WTC11 (cell line): ENCODE data around the gene WIZ. TPM values are rescaled to one million over a fixed set of nuclear protein-coding genes. Genes with fewer than 3 reads are reported as not detected.

Experiments used
- ATAC-seq: fragments of 200-7000 bp; cut with Tn5 transposase; 2 replicates; pipeline ENCODE4 v1.10.0; 2021; ENCODE audit warnings: mild to moderate bottlenecking, moderate library complexity
- CTCF ChIA-PET: fragments of 300-600 bp; sonication (Branson Sonifier 250); formaldehyde crosslinking; loops from one replicate; lab custom pipeline; 2021; ENCODE audit warnings: antibody characterized with exemption; lab: Charles Lee
- POLR2A ChIA-PET: fragments of 350-600 bp; sonication (Branson Sonifier 250); formaldehyde crosslinking; loops from one replicate; lab custom pipeline; 2021; ENCODE audit warnings: antibody characterized with exemption; lab: Charles Lee
- DNase-seq: peaks from one replicate; pipeline ENCODE4 v3.0.0; 2021; ENCODE audit warnings: low spot score
- H3K27ac Mint-ChIP-seq: 2 replicates; pipeline ENCODE4 v1.8.0; 2021; ENCODE audit warnings: mixed read lengths
- H3K27me3 Mint-ChIP-seq: 2 replicates; pipeline ENCODE4 v1.8.0; 2021; ENCODE audit warnings: low read depth, mild to moderate bottlenecking, moderate library complexity, mixed read lengths
- H3K36me3 Mint-ChIP-seq: 2 replicates; pipeline ENCODE4 v1.8.0; 2021; ENCODE audit warnings: mixed read lengths
- H3K4me1 Mint-ChIP-seq: 2 replicates; pipeline ENCODE4 v1.8.0; 2022; ENCODE audit warnings: mixed read lengths
- H3K4me3 Mint-ChIP-seq: 2 replicates; pipeline ENCODE4 v1.8.0; 2021; ENCODE audit warnings: mild to moderate bottlenecking, moderate library complexity, mixed read lengths
- H3K9me3 Mint-ChIP-seq: 2 replicates; pipeline ENCODE4 v1.8.0; 2021; ENCODE audit warnings: mixed read lengths
- CTCF ChIP-seq: fragments of 200-600 bp; IDR thresholded peaks from 2 replicates; pipeline ENCODE4 v1.8.0; 2022; ENCODE audit warnings: antibody characterized with exemption
- E2F1 ChIP-seq: sonication (generic); formaldehyde crosslinking; IDR thresholded peaks from 2 replicates; pipeline ENCODE4 v1.8.0; 2022; ENCODE audit warnings: mild to moderate bottlenecking, missing genetic modification reagents
- ELF4 ChIP-seq: sonication (generic); formaldehyde crosslinking; IDR thresholded peaks from 2 replicates; pipeline ENCODE4 v1.8.1; 2022; ENCODE audit warnings: low read depth, mild to moderate bottlenecking, moderate library complexity, missing genetic modification reagents
- ERG ChIP-seq: fragments of 250-450 bp; sonication (Bioruptor Pico); IDR thresholded peaks from 2 replicates; pipeline ENCODE4 v1.8.0; 2021; ENCODE audit warnings: mild to moderate bottlenecking
- ESRRA ChIP-seq: sonication (generic); formaldehyde crosslinking; IDR thresholded peaks from 2 replicates; pipeline ENCODE4 v1.8.1; 2022; ENCODE audit warnings: mild to moderate bottlenecking, missing genetic modification reagents, borderline replicate concordance
- ETV6 ChIP-seq: sonication (generic); formaldehyde crosslinking; IDR thresholded peaks from 2 replicates; pipeline ENCODE4 v1.8.1; 2022; ENCODE audit warnings: mild to moderate bottlenecking, missing genetic modification reagents
- FOXK1 ChIP-seq: sonication (generic); formaldehyde crosslinking; IDR thresholded peaks from 2 replicates; pipeline ENCODE4 v1.8.0; 2022; ENCODE audit warnings: mild to moderate bottlenecking, moderate library complexity, missing genetic modification reagents
- NR1H2 ChIP-seq: sonication (generic); formaldehyde crosslinking; IDR thresholded peaks from 2 replicates; pipeline ENCODE4 v1.9.0; 2021; ENCODE audit warnings: mild to moderate bottlenecking, moderate library complexity, missing genetic modification reagents
- RORB ChIP-seq: fragments of 250-450 bp; sonication (Bioruptor Pico); IDR thresholded peaks from 2 replicates; pipeline ENCODE4 v1.9.0; 2021; ENCODE audit warnings: mild to moderate bottlenecking
- SP1 ChIP-seq: sonication (generic); formaldehyde crosslinking; conservative IDR thresholded peaks from 2 replicates; pipeline ENCODE4 v1.8.1; 2022; ENCODE audit warnings: missing genetic modification reagents
- TEAD4 ChIP-seq: sonication (generic); formaldehyde crosslinking; IDR thresholded peaks from 2 replicates; pipeline ENCODE4 v1.8.0; 2022; ENCODE audit warnings: mild to moderate bottlenecking, missing genetic modification reagents
- ZBTB43 ChIP-seq: sonication (generic); formaldehyde crosslinking; IDR thresholded peaks from 2 replicates; pipeline ENCODE4 v1.8.1; 2023; ENCODE audit warnings: mild to moderate bottlenecking, missing genetic modification reagents
- ZNF317 ChIP-seq: sonication (generic); formaldehyde crosslinking; IDR thresholded peaks from 2 replicates; pipeline ENCODE4 v1.8.1; 2023; ENCODE audit warnings: low read depth, mild to moderate bottlenecking, moderate library complexity, missing genetic modification reagents, borderline replicate concordance
- ZNF416 ChIP-seq: fragments of 250-450 bp; sonication (Bioruptor Pico); IDR thresholded peaks from 2 replicates; pipeline ENCODE4 v1.9.0; 2021; ENCODE audit warnings: mild to moderate bottlenecking, inconsistent platforms
- ZNF671 ChIP-seq: fragments of 250-450 bp; sonication (Bioruptor Pico); IDR thresholded peaks from 2 replicates; pipeline ENCODE4 v1.8.0; 2021; ENCODE audit warnings: mild to moderate bottlenecking
- total RNA-seq: library from RNA; stranded (reverse); gene quantifications from 3 replicates; pipeline ENCODE4 v1.2.3, GENCODE V29; 2021
- TF ChIP-seq, protein P1 (sequence below): sonication (generic); formaldehyde crosslinking; IDR thresholded peaks from 2 replicates; pipeline ENCODE4 v1.8.0; 2022; ENCODE audit warnings: missing genetic modification reagents

WIZ gene
- total RNA-seq, 1 experiment from 2014 or later: 43.9 TPM

- DNase-seq: no peak
- Mint-ChIP-seq H3K27ac (no peak overlapping the region), H3K9me3 (no peaks in the 10 kb centered on the region), H3K36me3 (no peaks in the 10 kb centered on the region), H3K27me3 (peaks cover 76% of the 10 kb centered on the region), H3K4me3 (peak overlapping the region; percentile 74), H3K4me1 (peaks cover 21% of the 10 kb centered on the region)
- no peak for ATAC-seq
- ChIA-PET POLR2A (no interaction called here), CTCF (interaction anchor here (0.9 to 1.7 kb wide), 5 partner anchors 9 to 102 kb away, joined by 3 to 15 read pairs (median 8); partner anchors contain the start of genes AKAP8L and PGLYRP2)
- TF ChIP-seq ZNF317 (no peak), RORB (CRISPR knock-in tag) (no peak), ERG (CRISPR knock-in tag) (no peak), FOXK1 (CRISPR knock-in tag) (no peak), ZNF671 (no peak)
Observed at GRCh38 chr19:15453906-15454860, 4.4 kb upstream of the WIZ start.

- 0 out of 2 replicates have a peak, but pooled peaks have one; percentile 47 for TF ChIP-seq ERG (CRISPR knock-in tag)
- TF ChIP-seq CTCF: no peak
- TF ChIP-seq ESRRA (CRISPR knock-in tag): no peak
- peak overlapping the region; percentile 74 for H3K4me3 Mint-ChIP-seq
- no peaks in the 10 kb centered on the region for H3K9me3 Mint-ChIP-seq
- ChIA-PET CTCF (interaction anchor here (0.7 to 3.4 kb wide), 17 partner anchors 11 to 361 kb away, joined by 3 to 33 read pairs (median 4); partner anchors contain the start of genes AKAP8L and PGLYRP2), POLR2A (interaction anchor here (1.9 kb wide), 1 partner anchor 34 kb away, joined by 20 read pairs; the partner anchor contains the start of gene AKAP8L)
- DNase-seq (peak; percentile 46), ATAC-seq (no peak)
- H3K4me1 Mint-ChIP-seq: peaks cover 27% of the 10 kb centered on the region
- H3K27me3 Mint-ChIP-seq: peaks cover 72% of the 10 kb centered on the region
- H3K36me3 Mint-ChIP-seq: no peaks in the 10 kb centered on the region
- peak overlapping the region; percentile 60 for H3K27ac Mint-ChIP-seq
Observed at GRCh38 chr19:15453091-15453578, 3.4 kb upstream of the WIZ start.

DNA sequence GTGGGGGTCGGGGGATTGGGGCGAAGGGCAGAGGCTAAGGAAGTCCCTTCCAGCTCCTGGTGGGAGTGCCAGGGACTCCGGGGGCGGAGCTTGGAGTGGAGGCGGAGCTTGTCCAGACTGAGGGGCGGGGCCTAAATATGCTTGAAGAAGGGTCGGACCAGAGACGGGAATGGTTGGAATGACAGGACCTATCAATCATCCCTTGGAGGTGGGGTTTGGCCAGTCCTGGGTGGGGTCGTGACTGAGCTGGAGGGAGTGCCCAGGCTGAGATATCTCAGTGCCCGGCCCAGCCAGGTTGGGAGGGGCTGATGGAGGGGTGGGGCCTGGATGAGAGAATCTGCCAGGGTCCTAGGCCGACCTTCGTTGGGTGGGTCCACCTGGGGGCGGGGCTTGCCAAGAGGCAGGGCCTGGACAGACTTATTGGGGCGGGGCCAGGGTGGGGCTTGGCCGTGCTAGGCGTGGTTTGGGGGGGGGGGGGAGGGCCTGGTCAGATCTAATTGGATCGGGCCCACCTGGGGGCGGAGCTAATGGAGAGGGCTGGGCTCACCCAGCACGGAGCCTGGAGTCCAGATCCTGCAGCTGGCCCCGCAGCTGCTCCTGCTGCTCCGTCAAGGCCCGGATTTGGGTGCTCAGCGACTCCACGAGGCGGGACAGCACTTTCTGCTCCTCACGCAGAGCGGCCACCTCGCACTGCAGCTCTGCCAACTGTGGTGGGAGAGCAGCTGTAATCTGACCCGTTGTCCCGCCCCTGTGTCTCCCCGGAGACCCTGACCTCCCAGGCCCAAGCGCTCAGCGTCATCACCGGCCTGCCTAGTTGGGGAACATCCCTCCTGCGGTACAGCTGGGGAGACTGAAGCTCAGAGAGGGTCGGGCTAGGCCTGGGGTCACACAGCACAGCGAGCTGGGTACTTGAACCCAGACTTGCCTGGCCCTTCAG, 2.6 kb upstream of the WIZ start:
- H3K4me3 Mint-ChIP-seq: peak overlapping the region; percentile 74
- CTCF ChIA-PET: interaction anchor here (0.5 to 3.4 kb wide), 21 partner anchors 11 to 1616 kb away, joined by 3 to 33 read pairs (median 3); partner anchors contain the start of genes AKAP8L and FAM32A
- H3K36me3 Mint-ChIP-seq: no peaks in the 10 kb centered on the region
- peaks cover 23% of the 10 kb centered on the region for H3K4me1 Mint-ChIP-seq
- peaks cover 66% of the 10 kb centered on the region for H3K27me3 Mint-ChIP-seq
- POLR2A ChIA-PET: interaction anchor here (0.5 to 1.9 kb wide), 6 partner anchors 25 to 102 kb away, joined by 3 to 20 read pairs (median 3); partner anchors contain the start of genes AKAP8 and AKAP8L
- DNase-seq (peak; percentile 99), ATAC-seq (peak; percentile 78)
- H3K27ac Mint-ChIP-seq: peak overlapping the region; percentile 60
- no peaks in the 10 kb centered on the region for H3K9me3 Mint-ChIP-seq
- TF ChIP-seq TEAD4 (CRISPR knock-in tag) (no peak), ELF4 (CRISPR knock-in tag) (no peak), E2F1 (CRISPR knock-in tag) (no peak), ZBTB43 (CRISPR knock-in tag) (no peak), ZNF317 (no peak), NR1H2 (CRISPR knock-in tag) (no peak), ETV6 (CRISPR knock-in tag) (no peak), ZNF416 (no peak), SP1 (CRISPR knock-in tag) (peak; percentile 53; the same call in 1 of the 2 replicates)
- TF ChIP-seq, protein P1, sequence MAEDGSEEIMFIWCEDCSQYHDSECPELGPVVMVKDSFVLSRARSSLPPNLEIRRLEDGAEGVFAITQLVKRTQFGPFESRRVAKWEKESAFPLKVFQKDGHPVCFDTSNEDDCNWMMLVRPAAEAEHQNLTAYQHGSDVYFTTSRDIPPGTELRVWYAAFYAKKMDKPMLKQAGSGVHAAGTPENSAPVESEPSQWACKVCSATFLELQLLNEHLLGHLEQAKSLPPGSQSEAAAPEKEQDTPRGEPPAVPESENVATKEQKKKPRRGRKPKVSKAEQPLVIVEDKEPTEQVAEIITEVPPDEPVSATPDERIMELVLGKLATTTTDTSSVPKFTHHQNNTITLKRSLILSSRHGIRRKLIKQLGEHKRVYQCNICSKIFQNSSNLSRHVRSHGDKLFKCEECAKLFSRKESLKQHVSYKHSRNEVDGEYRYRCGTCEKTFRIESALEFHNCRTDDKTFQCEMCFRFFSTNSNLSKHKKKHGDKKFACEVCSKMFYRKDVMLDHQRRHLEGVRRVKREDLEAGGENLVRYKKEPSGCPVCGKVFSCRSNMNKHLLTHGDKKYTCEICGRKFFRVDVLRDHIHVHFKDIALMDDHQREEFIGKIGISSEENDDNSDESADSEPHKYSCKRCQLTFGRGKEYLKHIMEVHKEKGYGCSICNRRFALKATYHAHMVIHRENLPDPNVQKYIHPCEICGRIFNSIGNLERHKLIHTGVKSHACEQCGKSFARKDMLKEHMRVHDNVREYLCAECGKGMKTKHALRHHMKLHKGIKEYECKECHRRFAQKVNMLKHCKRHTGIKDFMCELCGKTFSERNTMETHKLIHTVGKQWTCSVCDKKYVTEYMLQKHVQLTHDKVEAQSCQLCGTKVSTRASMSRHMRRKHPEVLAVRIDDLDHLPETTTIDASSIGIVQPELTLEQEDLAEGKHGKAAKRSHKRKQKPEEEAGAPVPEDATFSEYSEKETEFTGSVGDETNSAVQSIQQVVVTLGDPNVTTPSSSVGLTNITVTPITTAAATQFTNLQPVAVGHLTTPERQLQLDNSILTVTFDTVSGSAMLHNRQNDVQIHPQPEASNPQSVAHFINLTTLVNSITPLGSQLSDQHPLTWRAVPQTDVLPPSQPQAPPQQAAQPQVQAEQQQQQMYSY (CRISPR knock-in tag): no peak
